HEK293 (cell line): ENCODE measurements around the gene PUS7.

Source experiments
- TSHZ1 ChIP-seq: fragments of 450-650 bp; formaldehyde crosslinking; IDR thresholded peaks from 2 replicates; pipeline ENCODE4 v1.5.1; 2016; ENCODE audit warnings: missing biosample characterization, missing genetic modification characterization, borderline replicate concordance
- ZBTB49 ChIP-seq: fragments of 450-650 bp; formaldehyde crosslinking; IDR thresholded peaks from 2 replicates; pipeline ENCODE4 v1.5.1; 2016; ENCODE audit warnings: missing biosample characterization, missing genetic modification characterization, low read depth
- ZNF112 ChIP-seq: fragments of 450-650 bp; formaldehyde crosslinking; IDR thresholded peaks from 2 replicates; pipeline ENCODE4 v1.5.0; 2017; ENCODE audit warnings: missing biosample characterization, missing genetic modification characterization
- ZNF202 ChIP-seq: fragments of 450-650 bp; formaldehyde crosslinking; IDR thresholded peaks from 2 replicates; pipeline ENCODE4 v1.5.1; 2016; ENCODE audit warnings: missing biosample characterization, missing genetic modification characterization, borderline replicate concordance
- ZNF398 ChIP-seq: fragments of 450-650 bp; formaldehyde crosslinking; IDR thresholded peaks from 2 replicates; pipeline ENCODE4 v1.5.1; 2017; ENCODE audit warnings: missing biosample characterization, missing genetic modification characterization
- ZNF404 ChIP-seq: fragments of 450-650 bp; formaldehyde crosslinking; IDR thresholded peaks from 2 replicates; pipeline ENCODE4 v1.5.1; 2017; ENCODE audit warnings: missing biosample characterization, missing genetic modification characterization
- ZNF501 ChIP-seq: fragments of 450-650 bp; formaldehyde crosslinking; IDR thresholded peaks from 2 replicates; pipeline ENCODE4 v1.5.1; 2016; ENCODE audit warnings: missing biosample characterization, missing genetic modification characterization
- ZNF530 ChIP-seq: fragments of 450-650 bp; formaldehyde crosslinking; IDR thresholded peaks from 2 replicates; pipeline ENCODE4 v1.5.1; 2016; ENCODE audit warnings: low read depth, missing biosample characterization, missing genetic modification characterization
- ZNF629 ChIP-seq: fragments of 450-650 bp; formaldehyde crosslinking; IDR thresholded peaks from 2 replicates; pipeline ENCODE4 v1.5.1; 2017; ENCODE audit warnings: missing biosample characterization, missing genetic modification characterization
- ZNF768 ChIP-seq: fragments of 450-650 bp; formaldehyde crosslinking; IDR thresholded peaks from 2 replicates; pipeline ENCODE4 v1.5.1; 2018; ENCODE audit warnings: missing biosample characterization, mild to moderate bottlenecking, missing genetic modification characterization
- TF ChIP-seq, protein P1 (sequence below): fragments of 450-650 bp; formaldehyde crosslinking; IDR thresholded peaks from 2 replicates; pipeline ENCODE4 v1.5.1; 2016; ENCODE audit warnings: missing biosample characterization, missing genetic modification characterization
- TF ChIP-seq, protein P2 (sequence below): fragments of 450-650 bp; formaldehyde crosslinking; IDR thresholded peaks from 2 replicates; pipeline ENCODE4 v1.5.1; 2016; ENCODE audit warnings: missing biosample characterization, missing genetic modification characterization

GRCh38 chr7:105426606-105427146, 95.4 kb downstream of the PUS7 start:
- TF ChIP-seq ZNF398 (no peak), ZBTB49 (tag by site-specific recombination) (no peak), ZNF768 (no peak), ZNF112 (no peak), ZNF501 (no peak), ZNF202 (tag by site-specific recombination) (no peak), ZNF530 (tag by site-specific recombination) (no peak), TSHZ1 (tag by site-specific recombination) (no peak), ZNF629 (tag by site-specific recombination) (no peak), ZNF404 (tag by site-specific recombination) (no peak)
- TF ChIP-seq, protein P1, sequence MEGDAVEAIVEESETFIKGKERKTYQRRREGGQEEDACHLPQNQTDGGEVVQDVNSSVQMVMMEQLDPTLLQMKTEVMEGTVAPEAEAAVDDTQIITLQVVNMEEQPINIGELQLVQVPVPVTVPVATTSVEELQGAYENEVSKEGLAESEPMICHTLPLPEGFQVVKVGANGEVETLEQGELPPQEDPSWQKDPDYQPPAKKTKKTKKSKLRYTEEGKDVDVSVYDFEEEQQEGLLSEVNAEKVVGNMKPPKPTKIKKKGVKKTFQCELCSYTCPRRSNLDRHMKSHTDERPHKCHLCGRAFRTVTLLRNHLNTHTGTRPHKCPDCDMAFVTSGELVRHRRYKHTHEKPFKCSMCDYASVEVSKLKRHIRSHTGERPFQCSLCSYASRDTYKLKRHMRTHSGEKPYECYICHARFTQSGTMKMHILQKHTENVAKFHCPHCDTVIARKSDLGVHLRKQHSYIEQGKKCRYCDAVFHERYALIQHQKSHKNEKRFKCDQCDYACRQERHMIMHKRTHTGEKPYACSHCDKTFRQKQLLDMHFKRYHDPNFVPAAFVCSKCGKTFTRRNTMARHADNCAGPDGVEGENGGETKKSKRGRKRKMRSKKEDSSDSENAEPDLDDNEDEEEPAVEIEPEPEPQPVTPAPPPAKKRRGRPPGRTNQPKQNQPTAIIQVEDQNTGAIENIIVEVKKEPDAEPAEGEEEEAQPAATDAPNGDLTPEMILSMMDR: no peak
- TF ChIP-seq, protein P2, sequence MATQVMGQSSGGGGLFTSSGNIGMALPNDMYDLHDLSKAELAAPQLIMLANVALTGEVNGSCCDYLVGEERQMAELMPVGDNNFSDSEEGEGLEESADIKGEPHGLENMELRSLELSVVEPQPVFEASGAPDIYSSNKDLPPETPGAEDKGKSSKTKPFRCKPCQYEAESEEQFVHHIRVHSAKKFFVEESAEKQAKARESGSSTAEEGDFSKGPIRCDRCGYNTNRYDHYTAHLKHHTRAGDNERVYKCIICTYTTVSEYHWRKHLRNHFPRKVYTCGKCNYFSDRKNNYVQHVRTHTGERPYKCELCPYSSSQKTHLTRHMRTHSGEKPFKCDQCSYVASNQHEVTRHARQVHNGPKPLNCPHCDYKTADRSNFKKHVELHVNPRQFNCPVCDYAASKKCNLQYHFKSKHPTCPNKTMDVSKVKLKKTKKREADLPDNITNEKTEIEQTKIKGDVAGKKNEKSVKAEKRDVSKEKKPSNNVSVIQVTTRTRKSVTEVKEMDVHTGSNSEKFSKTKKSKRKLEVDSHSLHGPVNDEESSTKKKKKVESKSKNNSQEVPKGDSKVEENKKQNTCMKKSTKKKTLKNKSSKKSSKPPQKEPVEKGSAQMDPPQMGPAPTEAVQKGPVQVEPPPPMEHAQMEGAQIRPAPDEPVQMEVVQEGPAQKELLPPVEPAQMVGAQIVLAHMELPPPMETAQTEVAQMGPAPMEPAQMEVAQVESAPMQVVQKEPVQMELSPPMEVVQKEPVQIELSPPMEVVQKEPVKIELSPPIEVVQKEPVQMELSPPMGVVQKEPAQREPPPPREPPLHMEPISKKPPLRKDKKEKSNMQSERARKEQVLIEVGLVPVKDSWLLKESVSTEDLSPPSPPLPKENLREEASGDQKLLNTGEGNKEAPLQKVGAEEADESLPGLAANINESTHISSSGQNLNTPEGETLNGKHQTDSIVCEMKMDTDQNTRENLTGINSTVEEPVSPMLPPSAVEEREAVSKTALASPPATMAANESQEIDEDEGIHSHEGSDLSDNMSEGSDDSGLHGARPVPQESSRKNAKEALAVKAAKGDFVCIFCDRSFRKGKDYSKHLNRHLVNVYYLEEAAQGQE (tag by site-specific recombination): no peak
